Neural cell (in vitro differentiated cells): Measurements from ENCODE around the gene BMP7.

Experiments
- CTCF ChIP-seq: fragments of 450-650 bp; IDR thresholded peaks from 2 replicates; pipeline ENCODE4 v1.5.1; 2014; ENCODE audit warnings: antibody characterized with exemption, mild to moderate bottlenecking, moderate library complexity; ENCODE audit not compliant: poor library complexity, severe bottlenecking
- EP300 ChIP-seq: fragments of 450-650 bp; conservative IDR thresholded peaks from 2 replicates; pipeline ENCODE4 v1.6.1; 2014; ENCODE audit warnings: antibody characterized with exemption, mild to moderate bottlenecking, moderate library complexity; ENCODE audit not compliant: poor library complexity, severe bottlenecking
- EZH2 ChIP-seq: fragments of 200-600, 300-800 bp; shearing (Covaris generic), sonication (generic); IDR thresholded peaks from 2 replicates; pipeline ENCODE4 v1.6.1; 2014; ENCODE audit warnings: antibody characterized with exemption, low read length, borderline replicate concordance, mild to moderate bottlenecking; ENCODE audit not compliant: insufficient read depth, poor library complexity, severe bottlenecking
- MXI1 ChIP-seq: fragments of 450-650 bp; conservative IDR thresholded peaks from 2 replicates; pipeline ENCODE4 v1.6.1; 2014; ENCODE audit warnings: antibody characterized with exemption, mild to moderate bottlenecking; ENCODE audit not compliant: poor library complexity, severe bottlenecking
- POLR2AphosphoS5 ChIP-seq: IDR thresholded peaks from 2 replicates; pipeline ENCODE4 v1.6.1; 2012

- no peak for TF ChIP-seq CTCF
- TF ChIP-seq EP300, result no peak
- no peak for TF ChIP-seq MXI1
- no peak for TF ChIP-seq EZH2
- TF ChIP-seq POLR2AphosphoS5, result no peak
Observed at GRCh38 chr20:57231161-57231560, 35.3 kb downstream of the BMP7 start.
